K562 (cell line): ENCODE data around the gene XPC. TPM values are rescaled to one million over a fixed set of nuclear protein-coding genes. Genes with fewer than 3 reads are reported as not detected.
A peak's percentile ranks its signal among the peaks of the same experiment; 100 is the strongest.

ENCODE experiments used
- ARID1B ChIP-seq: fragments of 450-650 bp; IDR thresholded peaks from 2 replicates; pipeline ENCODE4 v1.6.1; 2016; ENCODE audit warnings: antibody characterized with exemption, mild to moderate bottlenecking, inconsistent platforms
- ARID3A ChIP-seq: IDR thresholded peaks from 2 replicates; pipeline ENCODE4 v1.6.1; 2012; ENCODE audit warnings: low read depth, low read length, improper control_type of control experiment, borderline replicate concordance
- ATF3 ChIP-seq, 2 experiments: fragments of 450-650 bp in 1 of 2; sonication (generic) in 1 of 2; formaldehyde crosslinking in 1 of 2; IDR thresholded peaks in 1 of 2; conservative IDR thresholded peaks in 1 of 2; 2 replicates each; pipeline versions ENCODE4 v1.6.1 to v1.8.1; 2016 to 2023; ENCODE audit warnings: mild to moderate bottlenecking in 2 of 2, moderate library complexity in 2 of 2, inconsistent platforms in 1 of 2, missing genetic modification reagents in 1 of 2
- BRF2 ChIP-seq: IDR thresholded peaks from 3 replicates; pipeline ENCODE4 v1.6.1; 2011; ENCODE audit warnings: borderline replicate concordance, mild to moderate bottlenecking; ENCODE audit not compliant: insufficient read length, insufficient read depth
- DDX20 ChIP-seq: fragments of 450-650 bp; IDR thresholded peaks from 2 replicates; pipeline ENCODE4 v1.6.1; 2016; ENCODE audit warnings: missing genetic modification characterization, low read depth, mild to moderate bottlenecking, missing compliant biosample characterization, moderate library complexity
- EWSR1 ChIP-seq: fragments of 450-650 bp; IDR thresholded peaks from 2 replicates; pipeline ENCODE4 v1.6.1; 2018; ENCODE audit warnings: borderline replicate concordance, mild to moderate bottlenecking, low read depth, moderate library complexity; ENCODE audit not compliant: partially characterized antibody
- FOXK1 ChIP-seq: sonication (generic); formaldehyde crosslinking; IDR thresholded peaks from 2 replicates; pipeline ENCODE4 v1.8.0; 2022; ENCODE audit warnings: missing genetic modification reagents, mild to moderate bottlenecking, borderline replicate concordance
- FOXP4 ChIP-seq: sonication (generic); formaldehyde crosslinking; IDR thresholded peaks from 2 replicates; pipeline ENCODE4 v1.8.0; 2022; ENCODE audit warnings: mild to moderate bottlenecking, missing genetic modification reagents, borderline replicate concordance
- HEY1 ChIP-seq: fragments of 250-450 bp; sonication (Bioruptor Pico); IDR thresholded peaks from 2 replicates; pipeline ENCODE4 v1.5.0; 2020; ENCODE audit warnings: mild to moderate bottlenecking, moderate library complexity, borderline replicate concordance
- HMG20B ChIP-seq: fragments of 250-450 bp; sonication (Bioruptor Pico); IDR thresholded peaks from 2 replicates; pipeline ENCODE4 v1.5.0; 2021; ENCODE audit warnings: mild to moderate bottlenecking
- MTF1 ChIP-seq: fragments of 250-450 bp; sonication (Bioruptor Pico); IDR thresholded peaks from 2 replicates; pipeline ENCODE4 v1.9.0; 2021; ENCODE audit warnings: moderate library complexity, mild to moderate bottlenecking, inconsistent platforms, borderline replicate concordance
- MXI1 ChIP-seq: IDR thresholded peaks from 2 replicates; pipeline ENCODE4 v1.6.1; 2011; ENCODE audit warnings: low read depth, mild to moderate bottlenecking, improper control_type of control experiment, low read length
- NRF1 ChIP-seq, 2 experiments: fragments of 450-650 bp; IDR thresholded peaks in 1 of 2; conservative IDR thresholded peaks in 1 of 2; 2 replicates each; pipeline ENCODE4 v1.6.1; 2014; ENCODE audit warnings: mild to moderate bottlenecking in 2 of 2
- PHF8 ChIP-seq: fragments of 200-600 bp; sonication (generic); IDR thresholded peaks from 2 replicates; pipeline ENCODE4 v1.6.1; 2012; ENCODE audit warnings: mixed run types, mild to moderate bottlenecking, inconsistent platforms, low read length, moderate library complexity, borderline replicate concordance
- PKNOX1 ChIP-seq: fragments of 450-650 bp; IDR thresholded peaks from 2 replicates; pipeline ENCODE4 v1.6.1; 2016
- SMARCC2 ChIP-seq: fragments of 450-650 bp; IDR thresholded peaks from 2 replicates; pipeline ENCODE4 v1.6.1; 2017; ENCODE audit warnings: antibody characterized with exemption, moderate library complexity, mild to moderate bottlenecking, low read depth
- TCF3 ChIP-seq: sonication (generic); formaldehyde crosslinking; IDR thresholded peaks from 2 replicates; pipeline ENCODE4 v1.4.0; 2020; ENCODE audit warnings: mild to moderate bottlenecking, missing genetic modification reagents
- YBX1 ChIP-seq: fragments of 450-650 bp; IDR thresholded peaks from 2 replicates; pipeline ENCODE4 v1.7.1; 2016; ENCODE audit warnings: mild to moderate bottlenecking
- ZNF584 ChIP-seq: fragments of 200-800 bp; sonication (Bioruptor generic); IDR thresholded peaks from 2 replicates; pipeline ENCODE4 v1.6.1; 2016; ENCODE audit warnings: low read depth, mild to moderate bottlenecking, missing genetic modification characterization, missing compliant biosample characterization
- polyA plus RNA-seq, 8 experiments: library from polyadenylated mRNA; depleted of rRNA in 4 of 8; stranded (reverse) in 5 of 8; unstranded in 3 of 8; fragments of >200 nt; fragmentation: Nextera tagmentation in 2 of 8; fragmentation: Illumina TruSeq in 1 of 8; extraction: Ambion mirVana in 2 of 8; extraction: Trizol in 1 of 8; gene quantifications; 2 replicates each; pipeline versions ENCODE4 v1.2.1 to v1.2.3, GENCODE V29; 2011 to 2014; ENCODE audit warnings: inconsistent platforms in 1 of 8, missing spikeins in 1 of 8
- total RNA-seq, 7 experiments: library from RNA; depleted of rRNA in 6 of 7; stranded (reverse); fragments of >200 nt in 6 of 7; fragmentation: Illumina TruSeq in 2 of 7; extraction: Trizol in 2 of 7; gene quantifications; 2 replicates each; pipeline versions ENCODE4 v1.2.1 to v1.2.3, GENCODE V29; 2011 to 2021; ENCODE audit warnings: low replicate concordance in 1 of 7

XPC gene
- total and polyA plus RNA-seq, 9 of the 15 experiments (the other 6 are each of a cell fraction or from before 2014, with no cell fraction given), result 3.8 to 54.7 (median 41.3) TPM

GRCh38 chr3:14144423-14145075 lies 33.9 kb downstream of the XPC start (continued):
- TF ChIP-seq PKNOX1, result peak; percentile 42; the same call in 1 of the 2 replicates
- TF ChIP-seq NRF1 (conservative IDR thresholded peaks at IDR 0.05 in 1 of 2, IDR thresholded peaks at IDR 0.05 in 1 of 2), result no peak; a peak in 1 of 4 replicates
- TF ChIP-seq ZNF584 (CRISPR knock-in tag), result no peak
- no peak for TF ChIP-seq FOXP4 (CRISPR knock-in tag)
- TF ChIP-seq ARID3A, result peak; percentile 84; the same call in 1 of the 2 replicates
- TF ChIP-seq HEY1 (CRISPR knock-in tag), result no peak
- no peak for TF ChIP-seq DDX20
- peak; percentile 11; the same call in 1 of the 2 replicates for TF ChIP-seq TCF3 (CRISPR knock-in tag)
- TF ChIP-seq EWSR1, result no peak
- peak; percentile 96 for TF ChIP-seq ATF3 (IDR thresholded peaks at IDR 0.05)
- TF ChIP-seq ATF3 (CRISPR knock-in tag; conservative IDR thresholded peaks at IDR 0.05), result peak; percentile 88
- no peak for TF ChIP-seq FOXK1 (CRISPR knock-in tag)
- no peak for TF ChIP-seq BRF2
- TF ChIP-seq PHF8, result no peak
- peak; percentile 77; the same call in 1 of the 2 replicates for TF ChIP-seq SMARCC2
- no peak for TF ChIP-seq HMG20B (CRISPR knock-in tag)
- peak; percentile 86; the same call in 1 of the 2 replicates for TF ChIP-seq MXI1
- peak; percentile 78 for TF ChIP-seq ARID1B
- TF ChIP-seq YBX1, result no peak
- TF ChIP-seq MTF1 (CRISPR knock-in tag), result no peak
